ENCODE measurements around the gene FRMD7.

GRCh38 chrX:132037479-132037993 is 90.3 kb downstream of the FRMD7 start:
- TF ChIP-seq CTCF (IDR thresholded peaks at IDR 0.05) (no peak), POLR2AphosphoS5 (IDR thresholded peaks at IDR 0.05) (no peak)
